Calu3 (cell line): ENCODE results near the gene DDX17. TPM values are rescaled to one million over a fixed set of nuclear protein-coding genes. Genes with fewer than 3 reads are reported as not detected.

Experiments used
- BruUV-seq: library from RNA; stranded (reverse); fragments of 400-500 nt; replicated peaks from 2 replicates; lab custom pipeline; 2021; lab: Mats Ljungman, UMichigan
- CTCF ChIA-PET: fragments of 300-600 bp; sonication (Branson Sonifier 250); formaldehyde crosslinking; loops from one replicate; lab custom pipeline; 2022; ENCODE audit warnings: antibody characterized with exemption; lab: Charles Lee
- DNase-seq: peaks from one replicate; pipeline ENCODE4 v3.0.0; 2022
- H3K27ac Mint-ChIP-seq: one replicate; pipeline ENCODE4 v1.8.0; 2022; ENCODE audit warnings: mixed read lengths; ENCODE audit not compliant: unreplicated experiment
- H3K27me3 Mint-ChIP-seq: one replicate; pipeline ENCODE4 v1.8.0; 2022; ENCODE audit warnings: mixed read lengths; ENCODE audit not compliant: unreplicated experiment
- H3K36me3 Mint-ChIP-seq: one replicate; pipeline ENCODE4 v1.8.0; 2022; ENCODE audit warnings: mild to moderate bottlenecking, moderate library complexity, mixed read lengths; ENCODE audit not compliant: insufficient read depth, unreplicated experiment
- H3K4me1 Mint-ChIP-seq: one replicate; pipeline ENCODE4 v1.8.0; 2022; ENCODE audit warnings: mild to moderate bottlenecking, low read depth, mixed read lengths; ENCODE audit not compliant: unreplicated experiment
- H3K4me3 Mint-ChIP-seq: one replicate; pipeline ENCODE4 v1.8.0; 2022; ENCODE audit warnings: mild to moderate bottlenecking, low read depth, moderate library complexity, mixed read lengths; ENCODE audit not compliant: unreplicated experiment
- H3K9me3 Mint-ChIP-seq: one replicate; pipeline ENCODE4 v1.8.0; 2022; ENCODE audit warnings: low read depth, mixed read lengths; ENCODE audit not compliant: unreplicated experiment
- intact Hi-C: fragments of 100-400 bp; cut with micrococcal nuclease; formaldehyde crosslinking; loops from one replicate; pipeline ENCODE4 v1.10.0; 2022; ENCODE audit not compliant: unreplicated experiment
- total RNA-seq: library from RNA; stranded (reverse); gene quantifications from 2 replicates; pipeline ENCODE4 v1.2.3, GENCODE V29; 2022
- TF ChIP-seq, protein P1 (sequence below): fragments of 200-600 bp; IDR thresholded peaks from one replicate; pipeline ENCODE4 v1.8.0; 2022; ENCODE audit warnings: antibody characterized with exemption; ENCODE audit not compliant: unreplicated experiment

Gene DDX17
- total RNA-seq, 1 experiment from 2014 or later = 342 TPM

DNA sequence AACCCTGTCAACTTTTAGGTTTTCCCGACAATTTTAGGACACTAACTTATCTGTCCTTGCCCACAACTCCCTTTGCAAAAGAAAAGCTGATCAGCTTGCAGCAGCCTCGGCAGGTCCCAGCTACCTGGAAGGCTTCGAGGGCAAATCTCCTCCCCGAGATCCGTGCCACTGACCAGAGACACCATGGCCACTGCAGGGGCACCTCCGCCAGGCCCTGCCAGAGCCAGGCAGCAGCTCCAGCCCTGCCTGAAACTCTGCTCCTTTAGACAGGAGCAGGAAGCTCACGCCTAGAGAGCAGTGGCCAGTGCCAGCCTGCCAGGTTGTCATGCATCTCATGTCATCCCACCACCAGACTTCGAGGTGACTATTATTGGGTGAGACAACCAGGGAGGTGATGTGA is 72.2 kb downstream of the DDX17 start:
- no peak for DNase-seq
- Mint-ChIP-seq H3K4me3 (no peak overlapping the region), H3K36me3 (no peaks in the 10 kb centered on the region), H3K27me3 (peaks cover 31% of the 10 kb centered on the region), H3K4me1 (no peaks in the 10 kb centered on the region), H3K27ac (no peak overlapping the region), H3K9me3 (no peaks in the 10 kb centered on the region)
- CTCF ChIA-PET = interaction anchor here (0.6 to 1.0 kb wide), 2 partner anchors 77 to 329 kb away, joined by 3 to 4 read pairs; no protein-coding TSS in a partner anchor
- intact Hi-C loops = no loop called here
- no TSS peak for BruUV-seq
- TF ChIP-seq, protein P1, sequence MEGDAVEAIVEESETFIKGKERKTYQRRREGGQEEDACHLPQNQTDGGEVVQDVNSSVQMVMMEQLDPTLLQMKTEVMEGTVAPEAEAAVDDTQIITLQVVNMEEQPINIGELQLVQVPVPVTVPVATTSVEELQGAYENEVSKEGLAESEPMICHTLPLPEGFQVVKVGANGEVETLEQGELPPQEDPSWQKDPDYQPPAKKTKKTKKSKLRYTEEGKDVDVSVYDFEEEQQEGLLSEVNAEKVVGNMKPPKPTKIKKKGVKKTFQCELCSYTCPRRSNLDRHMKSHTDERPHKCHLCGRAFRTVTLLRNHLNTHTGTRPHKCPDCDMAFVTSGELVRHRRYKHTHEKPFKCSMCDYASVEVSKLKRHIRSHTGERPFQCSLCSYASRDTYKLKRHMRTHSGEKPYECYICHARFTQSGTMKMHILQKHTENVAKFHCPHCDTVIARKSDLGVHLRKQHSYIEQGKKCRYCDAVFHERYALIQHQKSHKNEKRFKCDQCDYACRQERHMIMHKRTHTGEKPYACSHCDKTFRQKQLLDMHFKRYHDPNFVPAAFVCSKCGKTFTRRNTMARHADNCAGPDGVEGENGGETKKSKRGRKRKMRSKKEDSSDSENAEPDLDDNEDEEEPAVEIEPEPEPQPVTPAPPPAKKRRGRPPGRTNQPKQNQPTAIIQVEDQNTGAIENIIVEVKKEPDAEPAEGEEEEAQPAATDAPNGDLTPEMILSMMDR = no peak

Other genes starting within 250 kb of the DDX17 start
- 113 and 114 TPM in 2 replicates for gene TMEM184B, start 233.3 kb downstream of the DDX17 start, total RNA-seq
- gene CSNK1E, start 188.9 kb downstream of the DDX17 start, total RNA-seq = 172 and 178 TPM in 2 replicates
- not detected in 2 replicates for gene KCNJ4, start 51.1 kb downstream of the DDX17 start, total RNA-seq
- gene KDELR3, start 38.2 kb downstream of the DDX17 start, total RNA-seq = 16.1 and 18.7 TPM in 2 replicates
- gene DMC1, start 63.9 kb upstream of the DDX17 start, total RNA-seq = 4.1 and 4.4 TPM in 2 replicates
- 9.6 and 10.8 TPM in 2 replicates for gene FAM227A, start 150.1 kb upstream of the DDX17 start, total RNA-seq
- gene CBY1, start 150.3 kb upstream of the DDX17 start, total RNA-seq = 40.9 and 42.7 TPM in 2 replicates
- gene TOMM22, start 175.6 kb upstream of the DDX17 start, total RNA-seq = 94.6 and 105 TPM in 2 replicates
- 58.5 and 70.0 TPM in 2 replicates for gene JOSD1, start 194.6 kb upstream of the DDX17 start, total RNA-seq
- gene GTPBP1, start 199.6 kb upstream of the DDX17 start, total RNA-seq = 79.1 and 91.4 TPM in 2 replicates
- gene SUN2, start 249.7 kb upstream of the DDX17 start, total RNA-seq = 50.7 and 66.3 TPM in 2 replicates